Endothelial cell of umbilical vein (primary cell): ENCODE results near the gene AUTS2. TPM values are rescaled to one million over a fixed set of nuclear protein-coding genes. Genes with fewer than 3 reads are reported as not detected.

ENCODE experiments used
- BruUV-seq: library from RNA; stranded (reverse); fragments of 400-500 nt; replicated peaks from 2 replicates; lab custom pipeline; 2021; lab: Mats Ljungman, UMichigan
- CTCF ChIA-PET: fragments of 300-600, 350-600 bp; sonication (Branson Sonifier 250); formaldehyde crosslinking; loops from one replicate; lab custom pipeline; 2021; ENCODE audit warnings: antibody characterized with exemption, inconsistent platforms; lab: Charles Lee
- POLR2A ChIA-PET: fragments of 300-600, 350-600 bp; sonication (Branson Sonifier 250); formaldehyde crosslinking; loops from one replicate; lab custom pipeline; 2021; ENCODE audit warnings: antibody characterized with exemption, inconsistent platforms; lab: Charles Lee
- DNase-seq: peaks from one replicate; pipeline ENCODE4 v3.0.0-alpha.2; 2011; ENCODE audit warnings: low read depth, low spot score
- FAIRE-seq: peaks from 2 replicates; lab custom pipeline; 2011; peaks lifted over from hg19 to GRCh38; lab: Jason Lieb, UNC
- H2AFZ ChIP-seq: 2 replicates; pipeline ENCODE4 v1.6.0; 2012; ENCODE audit warnings: low read depth, low read length, control low read depth, inconsistent platforms
- H3K27ac ChIP-seq: 2 replicates; pipeline ENCODE4 v1.5.1; 2011; ENCODE audit warnings: low read depth, mild to moderate bottlenecking, control low read depth, low read length, moderate library complexity; ENCODE audit not compliant: insufficient read depth
- H3K27me3 ChIP-seq, 2 experiments: 2 replicates each; pipeline versions ENCODE4 v1.6.0 to v1.6.1; 2011; ENCODE audit warnings: low read length in 2 of 2, mixed read lengths in 1 of 2; ENCODE audit not compliant: control insufficient read depth in 2 of 2, insufficient read depth in 2 of 2
- H3K36me3 ChIP-seq, 2 experiments: 2 replicates in 1 of 2; 3 replicates in 1 of 2; pipeline ENCODE4 v1.5.1; 2011; ENCODE audit warnings: low read length in 2 of 2, mild to moderate bottlenecking in 1 of 2, moderate library complexity in 1 of 2; ENCODE audit not compliant: control insufficient read depth in 2 of 2, insufficient read depth in 2 of 2; ENCODE audit errors: extremely low read depth in 1 of 2
- H3K4me1 ChIP-seq: 3 replicates; pipeline ENCODE4 v1.5.1; 2011; ENCODE audit warnings: mild to moderate bottlenecking, low read length; ENCODE audit not compliant: control insufficient read depth, insufficient read depth; ENCODE audit errors: extremely low read depth
- H3K4me2 ChIP-seq: 2 replicates; pipeline ENCODE4 v1.6.1; 2011; ENCODE audit warnings: low read length, control low read depth, mixed read lengths; ENCODE audit not compliant: insufficient read depth
- H3K4me3 ChIP-seq, 3 experiments: fragments of 200-600 bp in 1 of 3; sonication (generic), shearing (Covaris generic) in 1 of 3; replicated peaks in 1 of 3; 2 replicates each; pipeline ENCODE4 v1.5.1; 2011 to 2016; ENCODE audit warnings: control low read depth in 3 of 3, low read length in 3 of 3, mild to moderate bottlenecking in 2 of 3, inconsistent platforms in 1 of 3, low read depth in 1 of 3, moderate library complexity in 1 of 3; ENCODE audit not compliant: insufficient read depth in 1 of 3
- H3K79me2 ChIP-seq: 2 replicates; pipeline ENCODE4 v1.6.0; 2012; ENCODE audit warnings: low read length, inconsistent platforms; ENCODE audit not compliant: control insufficient read depth, insufficient read depth
- H3K9ac ChIP-seq: replicated peaks from 2 replicates; pipeline ENCODE3; 2011; ENCODE audit warnings: low read length, control low read depth; ENCODE audit not compliant: insufficient read depth; ENCODE audit errors: extremely low read depth
- H3K9me1 ChIP-seq: replicated peaks from 3 replicates; pipeline ENCODE4 v1.6.0; 2011; ENCODE audit warnings: mild to moderate bottlenecking, low read length; ENCODE audit not compliant: control insufficient read depth, insufficient read depth; ENCODE audit errors: extremely low read depth
- H3K9me3 ChIP-seq: replicated peaks from 2 replicates; pipeline ENCODE4 v1.5.1; 2012; ENCODE audit warnings: low read length, inconsistent platforms; ENCODE audit not compliant: control insufficient read depth, insufficient read depth
- H4K20me1 ChIP-seq: replicated peaks from 2 replicates; pipeline ENCODE3; 2011; ENCODE audit warnings: mild to moderate bottlenecking, low read length; ENCODE audit not compliant: control insufficient read depth, insufficient read depth; ENCODE audit errors: extremely low read depth
- EZH2 ChIP-seq: IDR thresholded peaks from 2 replicates; pipeline ENCODE4 v1.6.1; 2012; ENCODE audit warnings: borderline replicate concordance, low read depth, mild to moderate bottlenecking, moderate library complexity, low read length, inconsistent platforms; ENCODE audit not compliant: severe bottlenecking
- FOS ChIP-seq: IDR thresholded peaks from 2 replicates; pipeline ENCODE4 v1.6.1; 2011; ENCODE audit warnings: mild to moderate bottlenecking, low read length, moderate library complexity, borderline replicate concordance; ENCODE audit not compliant: insufficient read depth
- GATA2 ChIP-seq: IDR thresholded peaks from 2 replicates; pipeline ENCODE4 v1.7.0; 2011; ENCODE audit warnings: low read depth, mild to moderate bottlenecking, moderate library complexity, mixed read lengths, low read length; ENCODE audit not compliant: insufficient read length, insufficient read depth
- JUN ChIP-seq: IDR thresholded peaks from 2 replicates; pipeline ENCODE4 v1.6.1; 2011; ENCODE audit warnings: borderline replicate concordance, low read depth; ENCODE audit not compliant: insufficient read length, insufficient read depth
- MYC ChIP-seq: IDR thresholded peaks from one replicate; pipeline ENCODE4 v1.6.1; 2011; ENCODE audit warnings: mild to moderate bottlenecking, low read depth, low read length
- POLR2A ChIP-seq: IDR thresholded peaks from 2 replicates; pipeline ENCODE4 v1.6.1; 2012; ENCODE audit warnings: low read depth, mild to moderate bottlenecking, control low read depth, low read length
- POLR2AphosphoS5 ChIP-seq: IDR thresholded peaks from 2 replicates; pipeline ENCODE4 v1.6.1; 2012; ENCODE audit warnings: low read depth, mild to moderate bottlenecking, control low read depth, low read length, moderate library complexity; ENCODE audit not compliant: insufficient read depth
- dilution Hi-C: fragments of 300-500 bp; cut with MboI; formaldehyde crosslinking; loops from one replicate; pipeline ENCODE4 v1.15.0; 2019; ENCODE audit warnings: low sequenced_read_pairs; ENCODE audit not compliant: extremely low pct_ligation_motif_present
- intact Hi-C: fragments of 100-400 bp; cut with micrococcal nuclease; formaldehyde crosslinking; loops from one replicate; pipeline ENCODE4 v1.10.0; 2022
- polyA plus RNA-seq, 4 experiments: library from polyadenylated mRNA; depleted of rRNA in 3 of 4; stranded (reverse) in 3 of 4; unstranded in 1 of 4; fragments of >200 nt; gene quantifications; 2 replicates each; pipeline versions ENCODE4 v1.2.1 to v1.2.3, GENCODE V29; 2011 to 2012; ENCODE audit warnings: missing spikeins in 1 of 4
- total RNA-seq: library from RNA; stranded (reverse); gene quantifications from 2 replicates; pipeline ENCODE4 v1.2.3, GENCODE V29; 2021
- TF ChIP-seq, protein P1 (sequence below), 2 donors: IDR thresholded peaks; 1 replicate in 1 of 2; 2 replicates in 1 of 2; pipeline ENCODE4 v1.5.1; 2011; ENCODE audit warnings: low read length in 2 of 2, mild to moderate bottlenecking in 2 of 2, moderate library complexity in 2 of 2, control low read depth in 1 of 2, inconsistent platforms in 1 of 2, low read depth in 1 of 2; ENCODE audit not compliant: insufficient read depth in 1 of 2; ENCODE audit errors: extremely low read depth in 1 of 2
- TF ChIP-seq, protein P2 (sequence below): IDR thresholded peaks from 2 replicates; pipeline ENCODE4 v1.6.1; 2011; ENCODE audit not compliant: insufficient read depth, insufficient read length

The AUTS2 gene
- total and polyA plus RNA-seq, 2 donors (not counting 3 experiments of a cell fraction or from before 2014, with no cell fraction given), result 0.59 to 8.0 TPM

GRCh38 chr7:70243443-70243842 lies 645.2 kb downstream of the AUTS2 start:
- Histone ChIP-seq H4K20me1 (no peaks in the 10 kb centered on the region), H2AFZ (no peak overlapping the region), H3K9me3 (no peaks in the 10 kb centered on the region), H3K4me1 (no peaks in the 10 kb centered on the region), H3K79me2 (no peaks in the 10 kb centered on the region), H3K4me2 (no peak overlapping the region), H3K9me1 (no peaks in the 10 kb centered on the region), H3K27ac (no peak overlapping the region), H3K9ac (no peak overlapping the region), H3K4me3 (no peak overlapping the region), H3K36me3 (no peaks in the 10 kb centered on the region), H3K27me3 (no peaks in the 10 kb centered on the region)
- ChIA-PET POLR2A (no interaction called here), CTCF (no interaction called here)
- no peak for DNase-seq
- FAIRE-seq, result no peak
- dilution Hi-C loops (no loop called here), intact Hi-C loops (no loop called here)
- no TSS peak for BruUV-seq
- no peak for TF ChIP-seq GATA2
- TF ChIP-seq, protein P1, sequence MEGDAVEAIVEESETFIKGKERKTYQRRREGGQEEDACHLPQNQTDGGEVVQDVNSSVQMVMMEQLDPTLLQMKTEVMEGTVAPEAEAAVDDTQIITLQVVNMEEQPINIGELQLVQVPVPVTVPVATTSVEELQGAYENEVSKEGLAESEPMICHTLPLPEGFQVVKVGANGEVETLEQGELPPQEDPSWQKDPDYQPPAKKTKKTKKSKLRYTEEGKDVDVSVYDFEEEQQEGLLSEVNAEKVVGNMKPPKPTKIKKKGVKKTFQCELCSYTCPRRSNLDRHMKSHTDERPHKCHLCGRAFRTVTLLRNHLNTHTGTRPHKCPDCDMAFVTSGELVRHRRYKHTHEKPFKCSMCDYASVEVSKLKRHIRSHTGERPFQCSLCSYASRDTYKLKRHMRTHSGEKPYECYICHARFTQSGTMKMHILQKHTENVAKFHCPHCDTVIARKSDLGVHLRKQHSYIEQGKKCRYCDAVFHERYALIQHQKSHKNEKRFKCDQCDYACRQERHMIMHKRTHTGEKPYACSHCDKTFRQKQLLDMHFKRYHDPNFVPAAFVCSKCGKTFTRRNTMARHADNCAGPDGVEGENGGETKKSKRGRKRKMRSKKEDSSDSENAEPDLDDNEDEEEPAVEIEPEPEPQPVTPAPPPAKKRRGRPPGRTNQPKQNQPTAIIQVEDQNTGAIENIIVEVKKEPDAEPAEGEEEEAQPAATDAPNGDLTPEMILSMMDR (IDR thresholded peaks at IDR 0.05; ENCODE audit: extremely low read depth in 1 of 2, insufficient read depth in 1 of 2, low read depth in 1 of 2, low read length in 2 of 2), result no peak
- no peak for TF ChIP-seq MYC
- TF ChIP-seq, protein P2, sequence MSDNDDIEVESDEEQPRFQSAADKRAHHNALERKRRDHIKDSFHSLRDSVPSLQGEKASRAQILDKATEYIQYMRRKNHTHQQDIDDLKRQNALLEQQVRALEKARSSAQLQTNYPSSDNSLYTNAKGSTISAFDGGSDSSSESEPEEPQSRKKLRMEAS, result no peak
- TF ChIP-seq POLR2A, result no peak
- no peak for TF ChIP-seq EZH2
- TF ChIP-seq FOS, result no peak
- no peak for TF ChIP-seq POLR2AphosphoS5
- no peak for TF ChIP-seq JUN
